ENCODE results near the gene LYPLA2.
"Not testable (repeated sequence)": the region's sequence is repeated elsewhere in the genome, so short reads cannot be mapped to it uniquely, and the experiment has no call there.

The LYPLA2 gene

DNA sequence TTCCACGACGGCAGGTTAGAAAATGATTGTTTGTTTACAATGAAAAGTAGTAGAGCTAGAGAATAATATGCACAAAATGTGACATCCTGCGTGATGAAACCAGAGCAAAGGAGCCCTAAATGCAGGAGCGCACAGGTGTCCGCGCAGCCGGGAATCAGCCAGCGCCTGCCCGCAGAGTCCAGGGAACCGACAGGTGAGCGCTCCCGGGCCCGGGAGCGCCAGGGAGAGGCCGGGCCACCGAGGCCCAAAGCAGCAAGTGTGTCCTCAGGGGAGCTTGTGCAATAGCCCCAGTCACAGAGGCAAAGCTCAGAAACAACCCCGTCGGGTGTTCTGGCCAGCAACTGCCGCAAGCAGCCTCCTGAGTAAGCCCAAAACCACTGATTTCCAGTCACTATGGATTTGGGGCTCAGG, 10.4 kb downstream of the LYPLA2 start:
- DNase-seq, result no peak

- no peak for DNase-seq
These were observed 10.9 kb downstream of the LYPLA2 start for GRCh38 chr1:23801876-23802275.

- not testable (repeated sequence) for DNase-seq
These were observed 11.9 kb downstream of the LYPLA2 start for GRCh38 chr1:23802809-23803342.

GRCh38 chr1:23803674-23804073, 12.7 kb downstream of the LYPLA2 start:
- DNase-seq, result no peak

GRCh38 chr1:23804183-23804835, 13.4 kb downstream of the LYPLA2 start:
- no peak for DNase-seq

GRCh38 chr1:23805025-23805424, 14.1 kb downstream of the LYPLA2 start:
- DNase-seq, result no peak

DNA sequence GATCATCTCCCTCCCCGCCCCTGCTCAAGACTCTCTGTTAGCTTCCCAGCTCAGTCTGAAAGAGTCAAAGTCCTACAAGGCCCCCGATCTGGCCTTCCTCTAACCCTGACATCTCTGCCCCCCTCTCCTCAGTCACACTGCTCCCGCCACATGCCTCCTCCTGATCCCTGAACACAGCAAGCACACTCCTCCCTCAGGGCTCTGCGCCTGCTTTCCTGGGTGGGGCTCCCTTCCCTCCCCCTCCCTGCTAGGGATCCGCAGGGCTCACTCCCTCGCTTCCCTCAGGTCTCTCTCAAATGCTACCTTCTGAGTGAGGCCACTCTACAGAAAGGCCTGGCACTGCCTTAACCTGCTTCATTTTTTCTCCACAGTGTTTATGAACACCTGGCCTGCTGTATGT, 15.3 kb downstream of the LYPLA2 start:
- no peak for DNase-seq

DNA sequence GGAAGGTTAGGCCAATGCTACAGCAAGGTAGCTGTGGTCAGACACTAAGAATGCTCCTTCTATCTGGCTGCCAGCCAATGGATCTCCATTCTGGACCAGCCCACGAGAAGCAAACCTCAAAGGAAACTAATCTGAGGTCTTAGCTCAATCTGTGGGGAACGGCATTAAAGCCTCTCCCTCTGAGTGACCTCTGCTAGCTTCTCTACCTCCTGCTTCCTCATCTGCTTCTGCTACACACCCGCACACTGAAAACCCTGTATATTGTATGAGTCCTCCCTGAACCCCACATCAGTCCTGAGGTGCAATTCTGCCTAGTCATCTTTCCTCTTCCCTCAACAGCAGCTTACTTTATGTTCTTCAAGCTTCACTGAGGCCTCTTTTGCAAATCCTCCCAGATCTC, 16.5 kb downstream of the LYPLA2 start:
- DNase-seq, result no peak

- peak; percentile 25 for DNase-seq
These were observed 18.8 kb downstream of the LYPLA2 start for GRCh38 chr1:23809751-23810171.

DNA sequence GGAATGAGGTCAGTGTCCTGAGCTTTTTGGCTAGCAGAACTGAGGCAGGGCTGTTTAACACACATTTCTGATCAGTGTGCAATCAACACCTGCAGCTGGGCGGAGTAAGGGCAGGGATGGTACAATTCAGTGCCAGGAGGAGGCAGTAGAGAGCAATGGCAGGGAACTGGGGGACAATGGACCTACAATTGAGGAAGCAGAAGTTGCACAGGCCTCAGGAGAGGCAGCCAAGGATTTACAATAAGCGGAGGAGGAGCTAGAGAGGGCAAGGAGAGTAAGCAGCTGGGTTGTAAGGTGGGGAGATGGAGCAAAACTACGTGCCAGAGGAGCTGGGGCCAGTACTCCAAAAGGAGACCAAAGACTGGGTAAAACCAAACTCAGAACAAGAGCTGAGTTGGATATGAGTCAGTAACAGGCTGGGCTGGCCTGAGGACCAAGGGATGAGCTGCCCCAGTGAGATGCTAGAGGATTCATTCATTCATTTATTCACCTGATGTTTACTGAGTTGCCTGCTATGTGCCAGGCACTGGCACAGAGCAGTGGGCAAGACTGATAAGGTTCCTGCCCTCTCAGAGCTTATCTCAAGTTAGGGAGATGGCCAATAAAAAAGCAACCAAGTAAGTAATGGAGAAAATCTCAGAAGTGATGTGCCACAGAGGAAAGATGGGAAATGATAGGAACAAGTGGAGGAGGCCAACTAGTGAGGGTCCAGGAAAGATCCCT, 20.0 kb downstream of the LYPLA2 start:
- DNase-seq, result no peak

DNA sequence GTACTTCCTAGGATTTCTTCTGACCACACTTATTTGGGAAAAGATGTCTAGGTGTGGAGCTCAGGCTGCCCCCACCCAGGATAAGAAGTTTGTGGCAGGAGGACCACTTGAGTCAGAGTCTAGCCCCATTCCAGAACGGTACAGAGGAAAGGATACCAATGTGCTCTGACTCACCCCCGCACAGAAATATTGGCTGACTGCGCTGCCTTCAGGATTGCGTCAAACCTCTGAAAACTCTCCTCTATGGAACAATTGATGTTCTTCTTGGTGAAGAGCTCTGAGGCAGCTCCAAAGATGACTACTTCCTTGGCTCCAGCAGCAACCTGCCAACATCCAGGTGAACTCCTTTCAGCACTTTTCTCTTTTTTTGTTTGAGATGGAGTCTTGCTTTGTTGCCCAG, 23.1 kb downstream of the LYPLA2 start:
- DNase-seq, result no peak

- DNase-seq, result no peak
These were observed 25.4 kb downstream of the LYPLA2 start for GRCh38 chr1:23816361-23816760.

GRCh38 chr1:23816906-23817305, 26.0 kb downstream of the LYPLA2 start:
- no peak for DNase-seq

DNA sequence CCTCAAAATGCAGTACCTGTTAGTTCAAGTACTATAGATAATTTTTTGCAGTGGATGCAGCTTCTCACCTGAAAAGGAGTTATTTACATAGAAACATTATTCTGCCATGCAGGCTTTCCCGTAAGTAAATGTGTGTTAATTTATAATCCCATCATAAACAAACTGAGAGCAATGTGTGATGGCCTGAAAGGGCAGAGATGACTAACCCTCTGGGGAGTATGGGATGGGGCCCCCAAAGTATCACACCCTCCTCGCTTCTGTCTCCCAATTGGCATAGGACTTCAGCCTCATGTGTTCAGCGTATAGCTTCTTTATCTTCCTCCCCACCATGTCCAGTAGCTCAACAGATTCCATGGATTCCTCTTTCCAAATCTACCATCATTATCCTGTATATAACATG, 26.7 kb downstream of the LYPLA2 start:
- DNase-seq, result no peak

DNA sequence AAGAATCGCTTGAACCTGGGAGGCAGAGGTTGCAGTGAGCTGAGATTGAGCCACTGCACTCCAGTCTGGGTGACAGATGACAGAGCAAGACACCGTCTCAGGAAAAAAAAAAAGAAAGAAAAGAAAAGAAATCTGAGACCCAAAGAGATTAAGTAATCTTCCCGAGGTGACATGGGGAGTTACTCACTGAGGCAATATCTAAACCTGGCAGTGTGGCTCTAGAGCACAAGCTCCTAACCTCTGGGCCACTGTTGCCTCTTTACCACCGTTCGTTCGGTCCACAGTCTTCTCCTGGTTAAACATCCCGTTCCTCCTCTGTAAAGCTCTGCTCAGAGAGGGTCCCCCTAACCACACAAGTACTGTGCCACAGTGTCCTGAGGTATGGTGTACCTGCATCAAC, 32.8 kb downstream of the LYPLA2 start:
- no peak for DNase-seq

DNA sequence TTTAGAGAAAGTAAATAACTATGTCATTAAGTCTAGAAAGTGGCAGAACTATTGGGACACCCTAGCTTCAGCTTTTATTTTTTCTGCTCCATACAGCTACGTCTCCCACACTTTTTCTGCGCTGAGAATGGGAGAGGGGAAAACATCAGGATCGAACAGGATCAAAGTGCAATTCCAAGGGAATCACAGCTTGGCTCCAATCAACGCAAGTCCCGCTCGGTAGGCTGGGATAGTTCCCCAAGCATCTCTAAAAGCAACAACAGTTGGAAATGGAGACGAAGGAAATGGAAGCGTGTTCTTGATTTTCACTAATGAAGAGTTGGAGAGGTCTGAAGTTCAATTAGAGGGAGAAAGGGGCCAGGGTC, 33.7 kb downstream of the LYPLA2 start:
- DNase-seq, result no peak

DNA sequence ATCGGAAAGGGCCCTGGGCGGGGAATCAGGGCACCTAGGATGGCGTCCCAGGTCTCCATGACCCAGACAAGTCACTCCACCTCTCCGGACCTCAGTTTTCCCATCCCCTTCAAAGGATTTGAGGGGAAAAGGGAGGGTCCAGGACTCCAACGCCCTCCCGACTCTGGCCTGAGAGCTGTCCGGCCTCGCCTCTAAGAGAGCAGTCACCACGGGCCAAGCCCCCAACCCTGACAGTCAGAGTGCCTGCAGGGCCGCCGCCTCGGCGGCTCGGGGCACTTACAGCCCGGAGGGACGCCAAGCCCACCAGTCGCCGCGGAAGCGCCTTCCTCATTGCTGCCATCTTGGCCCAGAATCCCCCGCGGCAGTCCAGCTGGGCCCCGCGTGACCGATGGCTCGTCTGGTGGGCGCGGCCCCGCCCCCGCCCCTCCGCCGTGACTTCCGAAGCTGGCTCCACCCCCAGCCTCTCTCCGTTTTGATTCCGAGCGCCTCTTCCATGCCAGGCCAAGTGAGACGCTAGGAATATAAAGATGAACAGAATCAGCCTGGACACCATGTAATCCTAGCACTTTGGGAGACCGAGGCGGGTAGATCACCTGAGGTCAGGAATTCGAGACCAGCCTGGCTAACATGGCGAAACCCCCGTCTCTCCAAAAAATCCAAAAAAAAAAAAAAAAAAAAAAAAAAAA, 34.3 kb downstream of the LYPLA2 start, which contains the start of gene HMGCL:
Gene HMGCL (minus strand): TSS at position 354 of the 686 bp plus-strand sequence. CDS start 14 bp downstream, at position 340.
- DNase-seq, result peak; percentile 72

DNA sequence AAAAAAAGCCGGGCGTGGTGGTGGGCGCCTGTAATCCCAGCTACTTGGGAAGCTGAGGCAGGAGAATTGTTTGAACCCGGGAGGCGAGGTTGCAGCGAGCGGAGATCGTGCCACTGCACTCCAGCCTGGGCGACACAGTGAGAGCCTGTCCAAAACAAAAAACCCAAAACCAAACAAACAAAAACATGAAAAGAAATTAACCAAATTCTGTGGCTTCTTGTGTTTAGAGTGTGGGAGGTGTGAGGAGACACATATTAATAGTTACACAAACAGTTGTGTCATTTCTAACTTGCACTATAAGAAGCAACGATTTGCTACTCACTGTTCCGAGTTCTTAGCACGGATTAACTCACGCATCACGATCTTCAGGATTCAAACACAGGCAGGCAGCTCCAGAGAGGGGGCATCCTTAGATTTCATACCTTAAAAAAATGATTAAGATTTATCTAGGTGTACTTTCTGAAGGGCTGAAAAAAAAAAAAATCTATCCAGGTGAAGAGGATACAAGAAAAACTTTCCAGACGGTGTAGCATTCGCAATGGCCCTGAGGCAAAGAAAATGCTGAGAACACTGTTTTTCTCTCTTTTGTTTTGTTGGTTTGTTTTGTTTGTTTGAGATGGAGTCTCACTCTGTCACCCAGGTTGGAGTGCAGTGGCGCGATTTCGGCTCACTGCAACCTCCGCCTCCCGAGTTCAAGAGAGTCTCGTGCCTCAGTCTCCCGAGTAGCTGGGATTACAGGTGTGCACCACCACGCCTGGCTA, 35.0 kb downstream of the LYPLA2 start:
- no peak for DNase-seq

GRCh38 chr1:23826590-23826989, 35.6 kb downstream of the LYPLA2 start:
- not testable (repeated sequence) for DNase-seq

DNA sequence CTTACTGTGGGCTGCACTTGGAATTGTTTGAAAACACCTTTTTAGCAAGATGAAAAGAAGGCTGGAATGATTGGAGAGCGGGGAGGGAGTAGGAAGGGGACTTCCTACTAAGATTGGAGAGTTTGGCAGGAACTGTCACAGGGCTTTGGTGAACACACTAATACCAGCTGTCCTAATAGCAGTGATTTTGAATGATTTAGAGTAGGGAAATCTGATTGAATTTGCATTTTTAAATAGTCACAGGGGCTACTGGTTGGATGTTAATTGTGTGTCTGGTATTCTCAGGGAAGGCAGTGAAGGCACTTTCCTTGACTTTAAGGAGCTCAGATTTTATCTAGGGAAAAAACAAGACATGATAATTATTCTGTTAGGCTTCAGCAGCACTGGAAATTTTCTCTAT, 36.8 kb downstream of the LYPLA2 start:
- DNase-seq, result no peak

GRCh38 chr1:23834156-23834555, 43.2 kb downstream of the LYPLA2 start:
- not testable (repeated sequence) for DNase-seq

- DNase-seq, result no peak
These were observed 45.1 kb downstream of the LYPLA2 start for GRCh38 chr1:23836037-23836436.

DNA sequence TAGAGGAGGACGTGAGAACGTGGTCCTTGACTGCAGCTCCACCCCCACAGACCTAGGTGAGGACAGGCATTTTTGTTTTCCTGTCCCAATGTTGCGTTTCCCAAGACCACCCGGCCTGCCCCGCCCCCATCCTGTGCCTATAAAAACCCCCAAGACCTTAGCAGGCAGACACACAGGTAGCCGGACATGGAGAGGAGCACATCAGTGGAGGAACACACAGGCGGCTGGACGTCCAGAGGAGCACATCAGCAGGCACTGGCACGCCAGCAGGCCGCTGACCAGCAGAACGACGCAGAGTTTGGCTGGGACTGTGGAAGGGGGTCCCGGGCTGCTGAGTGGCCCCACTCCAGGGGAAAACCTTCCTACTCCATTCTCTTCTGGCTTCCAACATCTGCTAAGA, 47.0 kb downstream of the LYPLA2 start:
- no peak for DNase-seq
